ENCODE results near the gene MISP.

MISP gene

DNA sequence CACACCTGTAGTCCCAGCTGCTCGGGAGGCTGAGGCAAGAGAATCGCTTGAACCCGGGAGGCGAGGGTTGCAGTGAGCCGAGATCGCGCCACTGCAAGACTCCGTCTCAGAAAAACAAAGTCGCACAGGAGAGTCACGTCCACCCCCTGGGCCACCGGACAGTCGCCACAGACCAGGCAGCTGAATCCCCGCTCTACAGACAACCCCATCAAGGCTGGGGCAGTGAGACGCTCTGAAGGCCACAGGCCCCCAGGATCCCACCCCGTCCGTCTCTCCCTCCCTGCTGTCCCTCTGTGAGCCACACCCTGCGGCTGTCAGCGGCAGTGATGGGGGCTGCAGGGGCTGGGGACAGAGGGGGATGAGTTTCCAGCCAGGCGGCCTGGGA, 30.9 kb downstream of the MISP start:
- no peak for DNase-seq

GRCh38 chr19:782185-782877, 31.4 kb downstream of the MISP start:
- DNase-seq = no peak

GRCh38 chr19:782878-783668, 32.2 kb downstream of the MISP start:
- no peak for DNase-seq

- DNase-seq = no peak
These were observed 33.6 kb downstream of the MISP start for GRCh38 chr19:784541-784940.

DNA sequence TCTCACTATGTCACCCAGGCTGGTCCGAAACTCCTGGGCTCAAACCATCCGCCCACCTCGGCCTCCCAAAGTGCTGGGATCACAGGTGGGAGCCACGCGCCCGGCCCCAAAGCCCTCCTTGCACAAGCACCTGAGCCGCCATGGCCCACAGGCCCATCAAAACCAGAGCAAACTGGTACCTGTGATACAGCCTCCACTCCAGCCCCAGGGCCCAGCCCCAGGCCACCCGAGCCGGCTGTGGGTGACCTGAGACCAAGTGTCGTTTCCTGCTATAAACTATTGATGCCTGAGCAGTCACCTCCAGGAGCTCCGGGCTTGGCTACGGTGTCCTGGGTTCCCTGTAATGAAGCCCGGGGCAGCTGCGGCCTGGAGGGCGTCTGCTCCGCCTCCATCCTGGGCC, 36.6 kb downstream of the MISP start:
- no peak for DNase-seq

GRCh38 chr19:788686-788982, 37.7 kb downstream of the MISP start:
- DNase-seq = no peak

DNA sequence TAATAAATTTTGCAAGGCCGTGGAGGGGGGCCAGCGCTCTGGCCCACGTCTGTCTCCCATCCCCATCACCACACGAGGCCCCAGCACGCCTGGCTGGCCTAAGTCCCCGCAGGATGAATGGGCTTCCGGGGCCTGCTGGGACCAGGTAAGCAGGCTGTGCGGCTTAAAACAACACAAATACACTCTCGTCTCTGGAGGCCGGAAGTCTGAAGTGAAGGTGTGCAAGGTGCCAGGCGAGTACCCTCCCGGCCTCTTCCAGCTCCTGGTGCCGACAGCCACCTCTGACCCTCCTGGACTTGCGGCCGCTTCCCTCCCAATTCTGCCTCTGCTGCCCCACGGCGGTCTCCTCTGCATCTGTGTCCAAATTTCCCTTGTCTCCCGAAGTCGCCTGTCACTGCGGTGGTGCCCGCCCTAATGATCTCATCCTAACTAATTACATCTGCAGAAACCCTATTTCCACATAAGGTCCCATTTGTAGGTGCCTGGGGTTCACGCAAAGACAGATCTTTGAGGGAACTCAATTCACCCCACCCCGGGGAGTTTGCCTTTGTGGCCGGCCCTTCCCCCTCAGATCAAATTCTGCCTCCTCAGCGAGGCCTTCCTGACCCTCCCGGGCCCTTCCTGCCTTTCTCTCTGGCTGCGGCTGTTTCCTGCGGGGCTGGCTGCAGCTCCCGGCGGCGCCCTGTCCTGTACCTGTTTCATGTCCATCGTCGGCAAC, 38.2 kb downstream of the MISP start:
- DNase-seq = no peak

GRCh38 chr19:789701-790060, 38.8 kb downstream of the MISP start:
- DNase-seq = no peak

DNA sequence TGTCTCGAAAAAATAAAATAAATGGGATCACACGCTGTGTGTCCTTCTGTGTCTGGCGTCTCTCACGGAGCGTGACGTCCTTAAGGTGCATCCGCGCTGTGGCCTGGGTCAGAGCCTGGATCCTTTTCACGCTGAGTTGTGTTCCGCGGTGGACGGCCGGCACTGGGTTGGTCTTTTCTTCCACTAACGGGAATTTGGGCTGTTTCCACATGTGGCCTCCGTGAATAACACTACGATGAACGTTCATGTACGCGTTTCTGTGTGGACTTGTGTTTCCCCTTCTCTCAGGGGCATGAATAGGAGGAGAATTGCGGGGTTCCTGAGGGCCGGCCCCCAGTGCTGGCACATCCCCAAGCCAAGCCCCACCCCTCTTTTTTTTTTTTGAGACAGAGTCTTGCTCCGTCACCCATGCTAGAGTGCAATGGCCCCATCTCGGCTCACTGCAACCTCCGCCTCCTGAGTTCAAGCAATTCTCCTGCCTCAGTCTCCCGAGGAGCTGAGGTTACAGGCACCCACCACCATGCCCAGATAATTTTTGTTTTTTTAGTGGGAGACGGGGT, 40.2 kb downstream of the MISP start:
- DNase-seq = no peak

GRCh38 chr19:791567-792305, 40.8 kb downstream of the MISP start:
- no peak for DNase-seq

DNA sequence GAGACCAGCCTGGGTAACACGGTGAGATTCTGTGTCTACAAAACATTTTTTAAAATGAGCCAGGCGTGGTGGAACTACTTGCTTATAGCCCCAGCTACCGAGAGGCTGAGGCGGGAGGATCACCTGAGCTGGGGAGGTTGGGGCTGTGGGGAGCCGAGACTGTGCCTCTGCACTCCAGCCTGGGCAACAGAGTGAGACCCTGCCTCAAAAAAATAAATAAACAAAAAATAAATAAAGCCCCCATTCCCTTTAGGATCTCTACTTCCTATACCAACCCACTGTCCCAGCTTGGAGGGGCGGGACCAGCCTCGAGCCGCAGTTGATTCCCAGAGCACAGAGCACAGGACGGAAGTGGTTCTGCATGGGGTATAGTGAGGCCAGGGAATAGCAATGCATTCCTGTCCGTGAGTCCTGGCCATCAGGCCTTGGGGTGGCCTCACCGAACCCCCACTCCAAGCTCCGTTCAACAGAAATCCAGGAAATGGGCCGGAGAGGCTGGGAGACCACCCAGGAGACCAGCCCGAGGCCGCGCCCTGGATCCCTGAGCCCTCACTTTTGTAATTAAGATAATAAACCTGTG, 41.5 kb downstream of the MISP start:
- no peak for DNase-seq

DNA sequence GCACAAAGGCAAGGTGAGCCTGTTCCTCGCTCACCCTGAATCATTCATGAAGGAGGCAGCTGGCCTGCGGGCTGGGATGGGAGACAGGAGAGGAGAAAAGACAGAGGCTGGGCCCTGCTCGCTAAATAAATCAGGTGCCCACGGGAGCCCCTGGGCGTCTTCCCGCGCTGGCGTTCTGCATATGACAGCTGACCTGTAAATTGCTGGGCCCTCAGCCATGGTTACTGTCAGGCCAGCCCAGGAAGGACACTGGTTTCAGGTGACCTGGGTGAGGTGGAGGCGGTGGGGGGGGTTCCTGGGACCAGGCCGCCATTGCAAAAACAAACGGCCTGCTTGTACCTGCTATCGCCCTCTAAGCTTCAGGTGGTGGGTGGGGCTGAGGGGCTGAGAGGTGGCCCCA, 42.9 kb downstream of the MISP start:
- no peak for DNase-seq

GRCh38 chr19:795073-795611, 44.2 kb downstream of the MISP start:
- DNase-seq = no peak

GRCh38 chr19:795691-796581, 45.0 kb downstream of the MISP start:
- no peak for DNase-seq

GRCh38 chr19:796692-797527, 46.0 kb downstream of the MISP start, which contains the start of gene PTBP1:
Gene PTBP1 (plus strand): TSS chr19:797452. CDS start chr19:797498, 46 bp downstream.
- peak; percentile 99 for DNase-seq

DNA sequence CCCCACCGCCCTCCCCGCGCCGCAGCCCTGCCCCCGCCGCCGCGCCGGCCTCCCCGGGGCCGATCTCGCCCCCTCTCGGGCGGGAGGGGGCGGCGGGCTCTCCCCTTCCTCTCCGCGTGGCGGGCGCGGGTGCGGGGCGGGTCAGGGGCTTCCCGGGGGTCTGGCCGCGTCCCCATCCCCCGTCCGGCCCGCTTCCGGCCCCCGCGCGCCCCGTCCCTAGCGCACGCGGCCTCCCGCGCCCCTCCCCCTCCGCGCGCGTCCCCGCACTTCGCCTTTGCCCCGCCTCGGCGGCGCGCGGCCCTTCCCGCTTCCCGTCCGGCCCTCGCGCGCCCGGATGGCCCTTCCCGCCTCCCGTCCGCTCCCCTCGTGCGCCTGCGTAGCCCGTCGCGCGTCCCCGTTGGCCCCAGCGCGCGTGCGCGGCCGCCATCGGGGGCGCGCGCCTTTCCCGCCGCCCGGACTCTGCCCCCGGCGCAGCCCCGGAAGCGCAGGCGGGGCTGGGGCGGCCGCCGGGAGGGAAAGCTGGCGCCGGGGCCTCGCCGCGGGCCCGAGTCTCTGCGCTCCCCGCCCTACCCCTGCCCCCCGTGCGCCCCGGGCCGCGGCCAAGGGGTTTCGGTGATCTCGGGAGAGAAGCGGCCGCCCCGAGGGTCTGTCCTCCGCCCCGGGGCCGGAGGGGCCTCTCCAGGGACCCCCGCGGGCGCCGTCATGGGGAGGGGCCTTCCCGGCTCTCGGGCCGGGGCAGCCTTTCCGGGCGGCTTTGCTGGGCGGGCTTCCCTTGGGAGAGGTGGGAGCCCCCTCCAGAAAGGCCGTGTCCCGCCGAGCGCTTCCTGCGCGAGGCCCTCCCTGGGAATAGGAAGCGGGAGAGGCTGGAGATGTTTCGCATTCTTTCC, 46.9 kb downstream of the MISP start:
- peak; percentile 91 for DNase-seq

DNA sequence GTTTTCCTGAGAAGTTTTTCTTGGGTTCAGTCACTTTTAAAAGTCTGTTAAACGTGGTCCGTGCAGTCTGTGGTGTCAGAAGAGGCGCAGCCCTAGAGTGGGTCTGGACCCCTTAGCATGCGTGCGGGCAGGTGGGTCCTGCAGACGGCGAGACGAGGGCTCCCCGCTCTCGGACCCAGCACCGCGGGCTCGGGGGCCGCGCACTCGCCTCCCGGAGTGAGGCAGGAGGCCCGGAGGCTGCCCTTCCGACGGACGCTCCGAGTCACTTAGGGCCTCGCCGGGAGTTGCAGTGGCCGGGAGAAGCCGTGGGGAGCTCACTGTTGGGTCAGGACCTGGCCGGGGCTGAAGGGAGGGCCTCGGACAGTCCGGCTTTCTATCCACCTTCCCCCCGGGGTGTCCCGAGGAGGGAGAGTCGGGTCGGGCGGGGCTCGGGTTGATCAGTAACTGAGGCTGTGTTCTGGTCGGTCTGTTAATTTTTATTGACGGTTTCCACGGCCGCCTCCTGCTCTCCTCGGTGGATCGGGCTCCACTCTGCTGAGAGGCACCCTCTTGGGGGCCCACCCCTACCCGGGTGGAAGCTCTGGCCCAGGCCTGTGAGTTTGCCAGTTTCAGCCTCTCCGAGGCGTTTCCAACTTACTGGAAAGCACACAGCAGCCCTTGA, 47.6 kb downstream of the MISP start:
- DNase-seq = peak; percentile 28

DNA sequence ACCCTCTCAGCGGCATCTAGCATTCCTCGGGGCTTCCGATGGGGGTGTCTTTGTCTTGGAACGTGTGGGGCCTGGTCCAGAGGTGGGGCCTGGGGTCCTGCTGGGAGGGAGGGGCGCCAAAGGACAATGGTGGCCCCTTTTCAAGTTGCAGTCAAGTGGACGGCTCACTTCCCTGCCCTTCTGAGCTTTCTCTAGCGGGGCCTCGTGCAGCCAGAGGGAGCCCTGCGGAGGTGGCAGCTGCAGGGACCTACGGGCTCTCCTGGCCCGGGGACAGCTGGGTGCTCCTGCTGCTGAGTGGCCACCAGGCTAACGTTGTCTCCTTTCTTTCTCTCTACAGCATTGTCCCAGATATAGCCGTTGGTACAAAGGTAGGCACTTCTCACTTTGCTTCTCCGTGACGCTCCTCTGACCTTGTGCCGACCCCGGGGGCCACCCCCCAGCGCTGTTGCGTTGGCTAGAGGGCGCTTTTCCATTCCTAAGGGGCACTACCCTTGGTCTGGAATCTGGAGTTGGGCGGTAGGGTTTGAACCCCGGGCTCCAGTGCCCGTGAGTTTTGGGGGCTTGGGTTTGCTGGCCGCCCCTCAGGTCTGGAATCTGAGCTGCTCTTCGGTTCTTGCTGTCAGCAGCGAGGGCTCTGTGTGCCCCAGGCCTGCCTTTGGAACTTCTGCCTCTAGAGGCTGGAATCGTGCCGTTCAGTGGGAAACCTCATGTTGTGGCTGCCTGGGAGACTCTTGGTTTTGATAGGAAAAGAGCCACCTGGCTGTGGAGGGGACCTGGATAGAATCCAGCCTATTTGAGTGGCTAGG, 48.4 kb downstream of the MISP start:
- peak; percentile 34 for DNase-seq
